Measurements from ENCODE around the gene RASSF1.

Gene RASSF1

DNA sequence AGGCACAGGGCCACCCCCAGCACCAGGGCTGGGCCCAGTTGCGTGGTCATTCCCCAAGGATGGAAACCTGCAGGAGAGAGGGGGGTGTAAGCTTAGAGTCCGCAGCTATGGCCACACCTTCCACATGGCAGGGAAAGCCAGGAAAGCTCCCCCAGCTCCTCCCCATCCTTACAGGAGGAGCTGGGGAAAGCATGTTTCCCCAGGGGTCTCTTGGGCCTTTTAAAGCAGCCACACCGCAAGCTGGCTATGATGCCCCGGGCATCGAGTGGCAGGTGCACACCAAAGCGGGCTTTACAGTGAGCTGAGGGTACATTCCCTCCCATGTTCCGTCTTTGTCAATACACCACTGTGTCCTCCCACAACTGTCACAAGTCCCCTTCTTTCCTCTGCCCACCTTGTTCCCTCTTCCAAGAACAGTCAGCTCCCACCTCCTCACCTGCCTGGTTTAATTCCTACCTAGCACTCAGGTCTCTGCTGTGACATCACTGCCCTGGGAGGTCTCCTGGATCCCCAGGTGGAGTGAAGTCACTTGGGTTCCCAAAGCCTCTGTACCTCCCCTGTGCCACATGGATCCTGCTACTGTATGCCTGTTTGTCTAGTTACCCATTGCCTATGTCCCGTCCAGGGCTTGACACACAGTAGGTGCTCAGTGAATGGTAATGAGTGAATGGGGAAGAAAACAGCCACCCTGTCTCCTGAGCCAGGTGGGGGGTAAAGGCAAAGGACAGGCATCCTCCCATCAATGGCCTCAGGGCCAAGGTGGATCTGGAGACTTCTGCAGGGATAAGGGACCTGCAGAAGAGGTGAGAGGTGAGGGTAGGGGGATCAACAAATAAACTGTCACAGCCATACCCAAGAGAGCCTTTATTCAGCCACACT lies 44.8 kb downstream of the RASSF1 start:
- H3K4me2 ChIP-seq, result no peak overlapping the region

DNA sequence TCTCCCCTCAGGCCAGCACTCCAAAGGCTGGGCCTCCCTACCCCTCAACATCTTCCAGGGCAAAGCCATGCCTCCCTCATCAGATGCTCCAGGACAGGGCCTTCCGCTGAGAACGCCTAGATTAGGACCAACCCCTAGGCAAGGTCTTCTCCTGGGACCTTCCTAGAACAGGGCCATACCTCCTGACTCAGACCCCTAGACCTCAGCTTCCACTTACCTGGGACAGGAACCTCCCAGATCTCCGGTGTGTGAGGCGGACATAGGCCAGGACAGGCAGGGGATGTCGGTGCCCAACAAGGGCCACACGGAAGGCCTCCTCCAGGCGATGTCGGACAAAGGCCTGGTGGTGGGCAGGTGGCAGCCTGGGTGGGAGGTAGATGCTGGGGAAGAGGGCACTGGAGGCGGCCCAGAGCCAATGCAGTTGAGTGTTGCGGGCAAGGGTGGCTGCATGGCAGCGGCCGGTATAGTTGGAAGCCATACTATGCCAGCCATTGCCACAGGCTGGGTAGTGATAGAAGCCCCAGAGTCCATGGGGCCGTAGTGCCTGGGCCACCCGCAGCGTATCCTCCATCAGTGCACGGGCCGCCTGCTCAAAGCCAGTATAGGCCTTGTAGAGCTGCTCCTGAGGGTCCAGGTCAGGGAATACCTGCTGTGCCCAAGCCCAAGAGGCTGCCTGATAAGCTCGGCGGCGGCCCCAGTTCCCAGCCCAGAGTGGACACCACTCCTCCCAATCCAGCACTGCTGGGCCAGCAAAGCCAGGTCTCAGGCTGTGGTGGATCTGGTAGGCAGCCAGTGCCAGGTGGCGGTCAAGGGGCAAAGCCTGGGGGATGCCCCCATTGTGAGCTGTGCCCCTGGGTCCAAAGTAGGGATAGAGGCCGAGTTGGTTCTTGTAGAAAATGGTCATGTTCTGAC lies 45.9 kb downstream of the RASSF1 start:
- Histone ChIP-seq H3K27me3 (ENCODE audit: insufficient read depth, low read depth) (no peaks in the 10 kb centered on the region), H3K9ac (no peak overlapping the region), H3K4me3 (IDR thresholded peaks at IDR 0.05; ENCODE audit: insufficient read depth, low read depth, low read length) (no peak overlapping the region), H4K20me1 (ENCODE audit: insufficient read depth) (no peaks in the 10 kb centered on the region), H3K36me3 (ENCODE audit: insufficient read depth) (no peaks in the 10 kb centered on the region), H2AFZ (ENCODE audit: low read depth) (no peak overlapping the region), H3K4me2 (no peak overlapping the region), H3K27ac (no peak overlapping the region), H3K4me1 (ENCODE audit: low read depth, poor library complexity, severe bottlenecking) (peaks cover 15% of the 10 kb centered on the region), H3K79me2 (ENCODE audit: insufficient read depth, low read depth) (peaks cover 17% of the 10 kb centered on the region)
- TF ChIP-seq, protein P1, sequence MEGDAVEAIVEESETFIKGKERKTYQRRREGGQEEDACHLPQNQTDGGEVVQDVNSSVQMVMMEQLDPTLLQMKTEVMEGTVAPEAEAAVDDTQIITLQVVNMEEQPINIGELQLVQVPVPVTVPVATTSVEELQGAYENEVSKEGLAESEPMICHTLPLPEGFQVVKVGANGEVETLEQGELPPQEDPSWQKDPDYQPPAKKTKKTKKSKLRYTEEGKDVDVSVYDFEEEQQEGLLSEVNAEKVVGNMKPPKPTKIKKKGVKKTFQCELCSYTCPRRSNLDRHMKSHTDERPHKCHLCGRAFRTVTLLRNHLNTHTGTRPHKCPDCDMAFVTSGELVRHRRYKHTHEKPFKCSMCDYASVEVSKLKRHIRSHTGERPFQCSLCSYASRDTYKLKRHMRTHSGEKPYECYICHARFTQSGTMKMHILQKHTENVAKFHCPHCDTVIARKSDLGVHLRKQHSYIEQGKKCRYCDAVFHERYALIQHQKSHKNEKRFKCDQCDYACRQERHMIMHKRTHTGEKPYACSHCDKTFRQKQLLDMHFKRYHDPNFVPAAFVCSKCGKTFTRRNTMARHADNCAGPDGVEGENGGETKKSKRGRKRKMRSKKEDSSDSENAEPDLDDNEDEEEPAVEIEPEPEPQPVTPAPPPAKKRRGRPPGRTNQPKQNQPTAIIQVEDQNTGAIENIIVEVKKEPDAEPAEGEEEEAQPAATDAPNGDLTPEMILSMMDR (conservative IDR thresholded peaks at IDR 0.05; ENCODE audit: low read depth, low read length), result no peak

More for the DNA sequence above, 44.8 kb downstream of the RASSF1 start:
- no peaks in the 10 kb centered on the region for H4K20me1 ChIP-seq (ENCODE audit: insufficient read depth)
- peaks cover 22% of the 10 kb centered on the region for H3K4me1 ChIP-seq (ENCODE audit: low read depth, poor library complexity, severe bottlenecking)
- no peak overlapping the region for H3K9ac ChIP-seq
- TF ChIP-seq, protein P1 (conservative IDR thresholded peaks at IDR 0.05; ENCODE audit: low read depth, low read length), result no peak
- H2AFZ ChIP-seq (ENCODE audit: low read depth), result no peak overlapping the region
- H3K27me3 ChIP-seq (ENCODE audit: insufficient read depth, low read depth), result no peaks in the 10 kb centered on the region
- no peak overlapping the region for H3K27ac ChIP-seq
- H3K79me2 ChIP-seq (ENCODE audit: insufficient read depth, low read depth), result peaks cover 12% of the 10 kb centered on the region
- no peak overlapping the region for H3K4me3 ChIP-seq (IDR thresholded peaks at IDR 0.05; ENCODE audit: insufficient read depth, low read depth, low read length)
- H3K36me3 ChIP-seq (ENCODE audit: insufficient read depth), result no peaks in the 10 kb centered on the region

DNA sequence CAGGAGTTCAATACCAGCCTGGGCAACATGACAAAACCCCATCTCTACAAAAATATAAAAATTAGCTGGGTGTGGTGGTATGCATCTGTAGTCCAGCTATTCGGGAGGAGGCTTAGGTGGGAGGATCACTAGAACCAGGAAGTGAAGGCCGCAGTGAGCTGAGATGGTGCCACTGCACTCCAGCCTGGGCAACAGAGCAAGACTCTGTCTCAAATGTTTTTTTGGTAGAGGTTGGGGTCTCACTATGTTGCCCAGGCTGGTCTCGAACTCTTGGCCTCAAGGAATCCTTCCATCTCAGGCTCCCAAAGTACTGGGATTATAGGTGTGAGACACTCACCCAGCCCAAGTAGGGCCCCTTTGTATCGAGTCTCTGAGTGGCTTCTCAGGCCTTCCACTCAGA lies 46.5 kb downstream of the RASSF1 start:
- H3K79me2 ChIP-seq (ENCODE audit: insufficient read depth, low read depth), result peaks cover 17% of the 10 kb centered on the region
- H3K9ac ChIP-seq, result no peak overlapping the region
- no peaks in the 10 kb centered on the region for H3K27me3 ChIP-seq (ENCODE audit: insufficient read depth, low read depth)
- H3K4me3 ChIP-seq (IDR thresholded peaks at IDR 0.05; ENCODE audit: insufficient read depth, low read depth, low read length), result no peak overlapping the region
- TF ChIP-seq, protein P1 (conservative IDR thresholded peaks at IDR 0.05; ENCODE audit: low read depth, low read length), result no peak
- no peak overlapping the region for H3K27ac ChIP-seq
- H3K36me3 ChIP-seq (ENCODE audit: insufficient read depth), result no peaks in the 10 kb centered on the region
- H3K4me1 ChIP-seq (ENCODE audit: low read depth, poor library complexity, severe bottlenecking), result peaks cover 14% of the 10 kb centered on the region
- H2AFZ ChIP-seq (ENCODE audit: low read depth), result no peak overlapping the region
- no peak overlapping the region for H3K4me2 ChIP-seq
- no peaks in the 10 kb centered on the region for H4K20me1 ChIP-seq (ENCODE audit: insufficient read depth)

DNA sequence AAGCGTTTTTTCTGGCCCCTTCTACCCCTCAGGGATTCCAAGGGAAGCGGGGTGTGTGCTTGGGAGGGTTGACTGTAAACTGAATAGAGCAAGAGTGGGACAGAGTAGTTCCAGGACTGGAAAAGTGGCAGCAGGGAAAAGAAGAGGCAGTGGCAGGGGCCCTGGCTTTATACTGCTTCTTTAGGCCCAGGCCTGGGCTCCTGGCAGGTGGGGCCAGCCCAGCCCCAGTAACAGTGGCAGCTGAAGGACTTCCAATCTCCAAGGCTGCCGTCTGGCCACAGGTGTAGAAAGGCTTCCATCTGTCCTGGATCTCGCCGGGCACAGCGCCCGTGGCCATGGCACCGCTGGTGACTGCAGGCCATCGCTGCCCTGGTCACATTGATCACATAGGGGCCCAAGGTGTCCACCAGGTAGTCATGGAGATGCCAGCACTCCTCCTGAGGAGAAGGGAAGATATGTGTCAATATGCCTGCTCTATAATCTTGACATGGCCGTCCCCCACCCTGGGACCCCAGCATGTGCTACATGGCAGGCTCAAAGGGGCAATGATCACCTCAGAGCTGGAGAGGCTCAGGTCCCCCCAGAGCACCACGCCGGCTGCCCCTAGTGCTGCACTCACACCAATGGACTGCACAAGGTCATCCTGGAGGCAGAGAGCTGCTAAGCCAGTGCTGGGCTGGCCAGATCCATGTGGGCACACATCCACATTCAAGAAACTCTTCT lies 47.4 kb downstream of the RASSF1 start:
- H3K27ac ChIP-seq, result peak overlapping the region; percentile 39
- H3K27me3 ChIP-seq (ENCODE audit: insufficient read depth, low read depth), result no peaks in the 10 kb centered on the region
- peaks cover 10% of the 10 kb centered on the region for H3K4me1 ChIP-seq (ENCODE audit: low read depth, poor library complexity, severe bottlenecking)
- H4K20me1 ChIP-seq (ENCODE audit: insufficient read depth), result no peaks in the 10 kb centered on the region
- TF ChIP-seq, protein P1 (conservative IDR thresholded peaks at IDR 0.05; ENCODE audit: low read depth, low read length), result no peak
- peak overlapping the region; percentile 61; the same call in 1 of the 2 replicates for H2AFZ ChIP-seq (ENCODE audit: low read depth)
- peak overlapping the region; percentile 79 for H3K4me2 ChIP-seq
- H3K36me3 ChIP-seq (ENCODE audit: insufficient read depth), result no peaks in the 10 kb centered on the region
- H3K4me3 ChIP-seq (IDR thresholded peaks at IDR 0.05; ENCODE audit: insufficient read depth, low read depth, low read length), result peak overlapping the region; percentile 26
- H3K79me2 ChIP-seq (ENCODE audit: insufficient read depth, low read depth), result peaks cover 17% of the 10 kb centered on the region
- H3K9ac ChIP-seq, result peak overlapping the region; percentile 96
